OCI-LY7 (cell line): Measurements from ENCODE around the gene GALNT12. TPM values are rescaled to one million over a fixed set of nuclear protein-coding genes. Genes with fewer than 3 reads are reported as not detected.

Experiments used
- BruUV-seq: library from RNA; stranded (reverse); fragments of 400-500 nt; replicated peaks from 2 replicates; lab custom pipeline; 2021; lab: Mats Ljungman, UMichigan
- CTCF ChIA-PET: fragments of 300-600 bp; sonication (Branson Sonifier 250); formaldehyde crosslinking; loops from one replicate; lab custom pipeline; 2022; ENCODE audit warnings: antibody characterized with exemption; ENCODE audit not compliant: unreplicated experiment; lab: Charles Lee
- POLR2A ChIA-PET: fragments of 300-600 bp; sonication (Branson Sonifier 250); formaldehyde crosslinking; loops from one replicate; lab custom pipeline; 2022; ENCODE audit warnings: antibody characterized with exemption; lab: Charles Lee
- DNase-seq: peaks from one replicate; pipeline ENCODE4 v3.0.0-alpha.2; 2015; ENCODE audit warnings: low spot score
- H2AFZ ChIP-seq: fragments of 200-600 bp; sonication (generic), shearing (Covaris generic); 2 replicates; pipeline ENCODE4 v1.6.1; 2014; ENCODE audit warnings: mild to moderate bottlenecking, antibody characterized with exemption, low read length, moderate library complexity
- H3K27ac ChIP-seq: fragments of 200-600 bp; sonication (generic); 2 replicates; pipeline ENCODE4 v1.5.1; 2014; ENCODE audit warnings: mixed run types, low read depth, mild to moderate bottlenecking, moderate library complexity, low read length, inconsistent platforms; ENCODE audit not compliant: poor library complexity, severe bottlenecking
- H3K36me3 ChIP-seq: fragments of 200-600 bp; sonication (generic); 2 replicates; pipeline ENCODE4 v1.6.1; 2014; ENCODE audit warnings: mild to moderate bottlenecking, antibody characterized with exemption, low read length, moderate library complexity, mixed read lengths; ENCODE audit not compliant: insufficient read depth
- H3K4me1 ChIP-seq: fragments of 200-600 bp; sonication (generic); 2 replicates; pipeline ENCODE4 v1.5.1; 2014; ENCODE audit warnings: mild to moderate bottlenecking, low read length; ENCODE audit not compliant: insufficient read depth, poor library complexity, severe bottlenecking
- H3K4me2 ChIP-seq: fragments of 200-600 bp; sonication (generic); 2 replicates; pipeline ENCODE4 v1.6.1; 2014; ENCODE audit warnings: mild to moderate bottlenecking, low read length
- H3K4me3 ChIP-seq: fragments of 200-600 bp; sonication (generic); 2 replicates; pipeline ENCODE4 v1.5.1; 2014; ENCODE audit warnings: mild to moderate bottlenecking, low read depth, low read length; ENCODE audit not compliant: poor library complexity, severe bottlenecking
- H3K79me2 ChIP-seq: fragments of 200-600 bp; sonication (generic); 2 replicates; pipeline ENCODE4 v1.6.1; 2016; ENCODE audit warnings: low read depth, mild to moderate bottlenecking, low read length, moderate library complexity, mixed read lengths; ENCODE audit not compliant: insufficient read depth
- H3K9me2 ChIP-seq: fragments of 200-600 bp; sonication (generic); 2 replicates; pipeline ENCODE4 v1.6.1; 2016; ENCODE audit warnings: mild to moderate bottlenecking, low read length, mixed read lengths; ENCODE audit not compliant: insufficient read depth
- H3K9me3 ChIP-seq: fragments of 200-600 bp; sonication (generic); 2 replicates; pipeline ENCODE4 v1.6.1; 2014; ENCODE audit warnings: mild to moderate bottlenecking, mixed run types, low read length, mixed read lengths
- H4K20me1 ChIP-seq: fragments of 200-600 bp; sonication (generic); 2 replicates; pipeline ENCODE4 v1.6.1; 2014; ENCODE audit warnings: mild to moderate bottlenecking, antibody characterized with exemption, low read length, moderate library complexity, mixed read lengths; ENCODE audit not compliant: insufficient read depth
- EZH2phosphoT487 ChIP-seq: fragments of 200-600 bp; sonication (generic); IDR thresholded peaks from 2 replicates; pipeline ENCODE4 v1.6.1; 2018; ENCODE audit warnings: low read depth, borderline replicate concordance, mild to moderate bottlenecking, mixed run types, antibody characterized with exemption, low read length, moderate library complexity, mixed read lengths
- intact Hi-C: fragments of 100-400 bp; cut with micrococcal nuclease; formaldehyde crosslinking; loops from one replicate; pipeline ENCODE4 v1.10.0; 2022; ENCODE audit not compliant: unreplicated experiment
- total RNA-seq, 2 experiments: library from RNA; depleted of rRNA in 1 of 2; stranded (reverse); fragments of >200 nt in 1 of 2; shearing (Covaris generic) in 1 of 2; gene quantifications; 2 replicates each; pipeline ENCODE4 v1.2.3, GENCODE V29; 2014 to 2022
- TF ChIP-seq, protein P1 (sequence below): fragments of 200-600 bp; sonication (generic); conservative IDR thresholded peaks from 2 replicates; pipeline ENCODE4 v1.5.1; 2014; ENCODE audit warnings: mild to moderate bottlenecking, antibody characterized with exemption, low read length, moderate library complexity, mixed read lengths

GALNT12 gene
- total RNA-seq, 2 experiments from 2014 or later, result 5.5 to 9.7 TPM

DNA sequence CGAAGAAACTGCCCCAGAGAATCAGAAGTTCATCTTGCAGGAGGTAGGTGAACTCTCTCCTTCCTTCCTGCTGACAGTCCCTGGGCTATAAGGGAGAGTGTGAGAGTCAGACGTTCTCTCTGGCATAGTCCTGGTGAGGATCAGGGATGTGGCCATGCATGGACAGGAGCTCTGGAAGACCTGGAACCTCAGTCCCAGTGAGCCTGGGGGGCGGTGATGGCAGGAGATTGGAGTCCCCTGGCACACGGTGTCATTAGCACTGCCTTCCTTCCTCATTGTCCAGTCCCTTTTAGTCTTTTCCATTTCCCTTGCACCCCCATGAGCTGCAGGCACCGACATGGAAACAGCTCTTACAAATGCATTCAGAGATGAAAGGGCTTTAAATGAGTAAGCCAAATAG, 38.6 kb downstream of the GALNT12 start:
- Histone ChIP-seq H3K27ac (no peak overlapping the region), H3K4me1 (no peaks in the 10 kb centered on the region), H3K4me3 (no peak overlapping the region), H3K9me2 (no peaks in the 10 kb centered on the region), H2AFZ (no peak overlapping the region), H4K20me1 (no peaks in the 10 kb centered on the region), H3K4me2 (no peak overlapping the region), H3K9me3 (no peaks in the 10 kb centered on the region), H3K36me3 (no peaks in the 10 kb centered on the region), H3K79me2 (no peaks in the 10 kb centered on the region)
- CTCF ChIA-PET, result no interaction called here
- POLR2A ChIA-PET, result interaction anchor here (1.7 kb wide), 1 partner anchor 9 kb away, joined by 5 read pairs; no protein-coding TSS in a partner anchor
- BruUV-seq, result no TSS peak
- intact Hi-C loops, result loop anchor here (5.0 kb wide), 1 partner anchor 131 kb away; no protein-coding TSS in a partner anchor
- no peak for TF ChIP-seq EZH2phosphoT487
- TF ChIP-seq, protein P1, sequence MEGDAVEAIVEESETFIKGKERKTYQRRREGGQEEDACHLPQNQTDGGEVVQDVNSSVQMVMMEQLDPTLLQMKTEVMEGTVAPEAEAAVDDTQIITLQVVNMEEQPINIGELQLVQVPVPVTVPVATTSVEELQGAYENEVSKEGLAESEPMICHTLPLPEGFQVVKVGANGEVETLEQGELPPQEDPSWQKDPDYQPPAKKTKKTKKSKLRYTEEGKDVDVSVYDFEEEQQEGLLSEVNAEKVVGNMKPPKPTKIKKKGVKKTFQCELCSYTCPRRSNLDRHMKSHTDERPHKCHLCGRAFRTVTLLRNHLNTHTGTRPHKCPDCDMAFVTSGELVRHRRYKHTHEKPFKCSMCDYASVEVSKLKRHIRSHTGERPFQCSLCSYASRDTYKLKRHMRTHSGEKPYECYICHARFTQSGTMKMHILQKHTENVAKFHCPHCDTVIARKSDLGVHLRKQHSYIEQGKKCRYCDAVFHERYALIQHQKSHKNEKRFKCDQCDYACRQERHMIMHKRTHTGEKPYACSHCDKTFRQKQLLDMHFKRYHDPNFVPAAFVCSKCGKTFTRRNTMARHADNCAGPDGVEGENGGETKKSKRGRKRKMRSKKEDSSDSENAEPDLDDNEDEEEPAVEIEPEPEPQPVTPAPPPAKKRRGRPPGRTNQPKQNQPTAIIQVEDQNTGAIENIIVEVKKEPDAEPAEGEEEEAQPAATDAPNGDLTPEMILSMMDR, result no peak
- DNase-seq, result no peak

DNA sequence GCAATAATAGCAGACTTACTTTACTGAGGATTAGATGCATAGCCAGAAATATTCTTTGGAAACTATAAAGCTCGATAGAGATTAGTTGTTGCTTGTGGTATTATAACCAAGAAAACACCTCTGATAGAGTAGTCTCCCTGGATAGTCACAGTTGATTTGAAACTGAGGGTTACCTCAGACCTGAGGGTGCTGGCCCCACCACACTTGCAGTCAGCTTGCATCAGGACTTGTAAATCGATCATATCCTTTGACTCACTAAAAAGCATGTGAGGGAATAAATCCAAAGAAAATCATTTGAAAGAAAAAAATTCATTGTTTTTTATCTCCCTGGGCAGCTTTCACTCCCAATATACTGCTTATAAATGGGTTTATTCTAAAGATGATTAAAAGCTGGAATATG, 39.4 kb downstream of the GALNT12 start:
- intact Hi-C loops, result loop anchor here (5.0 kb wide), 1 partner anchor 130 kb away; no protein-coding TSS in a partner anchor

More for the DNA sequence above, 39.4 kb downstream of the GALNT12 start:
- no peak overlapping the region for H2AFZ ChIP-seq
- H4K20me1 ChIP-seq, result no peaks in the 10 kb centered on the region
- ChIA-PET CTCF (no interaction called here), POLR2A (interaction anchor here (0.6 to 1.7 kb wide), 2 partner anchors 10 to 167 kb away, joined by 5 read pairs; no protein-coding TSS in a partner anchor)
- no peaks in the 10 kb centered on the region for H3K9me3 ChIP-seq
- no TSS peak for BruUV-seq
- no peaks in the 10 kb centered on the region for H3K79me2 ChIP-seq
- no peak for TF ChIP-seq EZH2phosphoT487
- TF ChIP-seq, protein P1, result no peak
- no peak overlapping the region for H3K4me3 ChIP-seq
- no peaks in the 10 kb centered on the region for H3K9me2 ChIP-seq
- H3K36me3 ChIP-seq, result no peaks in the 10 kb centered on the region
- no peak overlapping the region for H3K4me2 ChIP-seq
- no peaks in the 10 kb centered on the region for H3K4me1 ChIP-seq
- no peak for DNase-seq
- H3K27ac ChIP-seq, result no peak overlapping the region
